Measurements from ENCODE around the gene PTPRK.

Gene PTPRK

GRCh38 chr6:128073389-128073788, 447.0 kb downstream of the PTPRK start:
- DNase-seq (ENCODE audit: low read depth) = no peak
- H3K4me3 ChIP-seq (ENCODE audit: low read depth, low read length) = no peak overlapping the region
- TF ChIP-seq, protein P1, sequence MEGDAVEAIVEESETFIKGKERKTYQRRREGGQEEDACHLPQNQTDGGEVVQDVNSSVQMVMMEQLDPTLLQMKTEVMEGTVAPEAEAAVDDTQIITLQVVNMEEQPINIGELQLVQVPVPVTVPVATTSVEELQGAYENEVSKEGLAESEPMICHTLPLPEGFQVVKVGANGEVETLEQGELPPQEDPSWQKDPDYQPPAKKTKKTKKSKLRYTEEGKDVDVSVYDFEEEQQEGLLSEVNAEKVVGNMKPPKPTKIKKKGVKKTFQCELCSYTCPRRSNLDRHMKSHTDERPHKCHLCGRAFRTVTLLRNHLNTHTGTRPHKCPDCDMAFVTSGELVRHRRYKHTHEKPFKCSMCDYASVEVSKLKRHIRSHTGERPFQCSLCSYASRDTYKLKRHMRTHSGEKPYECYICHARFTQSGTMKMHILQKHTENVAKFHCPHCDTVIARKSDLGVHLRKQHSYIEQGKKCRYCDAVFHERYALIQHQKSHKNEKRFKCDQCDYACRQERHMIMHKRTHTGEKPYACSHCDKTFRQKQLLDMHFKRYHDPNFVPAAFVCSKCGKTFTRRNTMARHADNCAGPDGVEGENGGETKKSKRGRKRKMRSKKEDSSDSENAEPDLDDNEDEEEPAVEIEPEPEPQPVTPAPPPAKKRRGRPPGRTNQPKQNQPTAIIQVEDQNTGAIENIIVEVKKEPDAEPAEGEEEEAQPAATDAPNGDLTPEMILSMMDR (IDR thresholded peaks at IDR 0.05; ENCODE audit: low read depth, low read length, missing control alignments) = no peak

GRCh38 chr6:128071212-128071611, 449.2 kb downstream of the PTPRK start:
- TF ChIP-seq, protein P1 (IDR thresholded peaks at IDR 0.05; ENCODE audit: low read depth, low read length, missing control alignments) = no peak
- no peak overlapping the region for H3K4me3 ChIP-seq (ENCODE audit: low read depth, low read length)
- DNase-seq (ENCODE audit: low read depth) = no peak

DNA sequence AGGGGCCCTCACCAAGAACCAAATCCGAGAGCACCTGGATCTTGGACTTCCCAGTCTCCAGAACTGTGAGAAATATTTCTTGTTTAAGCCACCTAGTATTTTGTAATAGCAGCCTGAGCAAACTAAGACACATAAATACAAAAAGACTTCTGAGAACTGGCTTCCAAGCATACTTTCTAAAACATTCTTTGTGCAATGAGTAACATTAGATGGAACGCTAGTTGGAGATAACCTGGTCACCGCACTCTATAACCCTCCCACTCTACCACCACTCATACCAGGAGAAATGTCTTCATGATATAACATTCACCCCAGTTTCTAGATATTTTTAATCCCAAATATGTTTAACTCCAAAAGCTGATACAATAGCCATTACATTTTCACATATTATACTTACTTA, 450.0 kb downstream of the PTPRK start:
- no peak for DNase-seq (ENCODE audit: low read depth)
- H3K4me3 ChIP-seq (ENCODE audit: low read depth, low read length) = no peak overlapping the region
- TF ChIP-seq, protein P1 (IDR thresholded peaks at IDR 0.05; ENCODE audit: low read depth, low read length, missing control alignments) = no peak

GRCh38 chr6:128069188-128069587, 451.2 kb downstream of the PTPRK start:
- no peak for DNase-seq (ENCODE audit: low read depth)
- no peak overlapping the region for H3K4me3 ChIP-seq (ENCODE audit: low read depth, low read length)
- TF ChIP-seq, protein P1 (IDR thresholded peaks at IDR 0.05; ENCODE audit: low read depth, low read length, missing control alignments) = no peak

DNA sequence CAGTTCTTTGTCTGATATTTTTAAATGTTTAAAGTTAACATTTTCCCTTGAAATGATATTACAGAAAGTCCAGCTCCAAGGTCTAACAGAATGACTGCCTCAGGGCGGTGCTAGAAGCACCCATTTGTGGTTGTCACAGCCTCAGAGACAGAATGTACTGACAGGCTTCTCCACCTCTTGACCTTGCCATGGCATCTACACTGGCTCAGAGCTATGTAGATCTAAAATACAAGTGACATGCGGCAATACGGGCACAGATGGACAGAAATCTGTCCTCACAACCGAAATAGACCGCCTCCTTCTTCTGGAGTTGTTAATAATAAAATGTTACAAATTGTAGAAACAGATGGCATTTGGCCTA, 452.3 kb downstream of the PTPRK start:
- H3K4me3 ChIP-seq (ENCODE audit: low read depth, low read length) = no peak overlapping the region
- no peak for DNase-seq (ENCODE audit: low read depth)
- TF ChIP-seq, protein P1 (IDR thresholded peaks at IDR 0.05; ENCODE audit: low read depth, low read length, missing control alignments) = no peak

GRCh38 chr6:128067446-128068118, 452.8 kb downstream of the PTPRK start:
- no peak for DNase-seq (ENCODE audit: low read depth)
- TF ChIP-seq, protein P1 (IDR thresholded peaks at IDR 0.05; ENCODE audit: low read depth, low read length, missing control alignments) = no peak
- no peak overlapping the region for H3K4me3 ChIP-seq (ENCODE audit: low read depth, low read length)

- DNase-seq (ENCODE audit: low read depth) = no peak
- TF ChIP-seq, protein P1 (IDR thresholded peaks at IDR 0.05; ENCODE audit: low read depth, low read length, missing control alignments) = no peak
- no peak overlapping the region for H3K4me3 ChIP-seq (ENCODE audit: low read depth, low read length)
Observed at GRCh38 chr6:128065072-128065471, 455.3 kb downstream of the PTPRK start.
